CD4-positive, alpha-beta T cell treated with Interleukin-4 for 4 hours (primary cell): Measurements from ENCODE around the gene CDY1.
"Not testable (repeated sequence)": the region's sequence is repeated elsewhere in the genome, so short reads cannot be mapped to it uniquely, and the experiment has no call there.

Experiments
- DNase-seq: peaks from one replicate; pipeline ENCODE4 v3.0.0-alpha.2; 2020

CDY1 gene

GRCh38 chrY:25621817-25622216 lies at the start of gene CDY1:
CDY1 (plus strand) TSS chrY:25622117; CDS start chrY:25622443, 326 bp downstream.
- DNase-seq: not testable (repeated sequence)

GRCh38 chrY:25593336-25593735 lies 28.6 kb upstream of the CDY1 start:
- not testable (repeated sequence) for DNase-seq

- DNase-seq: not testable (repeated sequence)
Observed at GRCh38 chrY:25620209-25620608, 1.7 kb upstream of the CDY1 start.

- DNase-seq: not testable (repeated sequence)
Observed at GRCh38 chrY:25626524-25626923, 4.6 kb downstream of the CDY1 start.

- not testable (repeated sequence) for DNase-seq
Observed at GRCh38 chrY:25630383-25631112, 8.6 kb downstream of the CDY1 start.

GRCh38 chrY:25639852-25640251 lies 17.9 kb downstream of the CDY1 start:
- not testable (repeated sequence) for DNase-seq

- DNase-seq: not testable (repeated sequence)
Observed at GRCh38 chrY:25643024-25643915, 21.4 kb downstream of the CDY1 start.
